ENCODE measurements around the gene MAN1A1.
A peak's percentile ranks its signal among the peaks of the same experiment; 100 is the strongest.

MAN1A1 gene

GRCh38 chr6:119133400-119133799, 216.2 kb downstream of the MAN1A1 start:
- DNase-seq, result no peak

GRCh38 chr6:119132261-119132981, 217.1 kb downstream of the MAN1A1 start:
- DNase-seq, result peak in 1 of 2 experiments; percentile 21

GRCh38 chr6:119129968-119130484, 219.5 kb downstream of the MAN1A1 start:
- DNase-seq, result no peak

- DNase-seq, result peak; percentile 51 to 67
Observed at GRCh38 chr6:119129148-119129967, 220.2 kb downstream of the MAN1A1 start.

GRCh38 chr6:119128252-119128912, 221.2 kb downstream of the MAN1A1 start:
- peak; percentile 21 to 70 for DNase-seq

GRCh38 chr6:119127627-119128026, 221.9 kb downstream of the MAN1A1 start:
- no peak for DNase-seq

Measured in NCI-H524 (cell line).